RWPE1 (cell line): ENCODE results near the gene PROM1.

ENCODE experiments used
- CTCF ChIA-PET: fragments of 350-600 bp; sonication (Branson Sonifier 250); formaldehyde crosslinking; extraction: SDS; loops from one replicate; lab custom pipeline; 2021; lab: Yijun Ruan, JAX
- POLR2A ChIA-PET: fragments of 400-600 bp; formaldehyde crosslinking; extraction: SDS; loops from one replicate; lab custom pipeline; 2020; ENCODE audit warnings: antibody characterized with exemption; ENCODE audit not compliant: low non-redundant PET; lab: Yijun Ruan, JAX
- DNase-seq: peaks from one replicate; pipeline ENCODE4 v3.0.0; 2012; ENCODE audit warnings: low spot score
- H3K27ac ChIP-seq: fragments of 450-650 bp; 2 replicates; pipeline ENCODE4 v1.5.1; 2017
- CTCF ChIP-seq: fragments of 450-650 bp; conservative IDR thresholded peaks from 2 replicates; pipeline ENCODE4 v1.5.1; 2017; ENCODE audit warnings: low read depth, mild to moderate bottlenecking

The PROM1 gene

GRCh38 chr4:16104520-16104919 is 20.7 kb upstream of the PROM1 start:
- ChIA-PET POLR2A (no interaction called here), CTCF (no interaction called here)
- TF ChIP-seq CTCF: no peak
- no peak for DNase-seq
- no peak overlapping the region for H3K27ac ChIP-seq

GRCh38 chr4:16102356-16102755 is 18.5 kb upstream of the PROM1 start:
- ChIA-PET POLR2A (no interaction called here), CTCF (no interaction called here)
- no peak for DNase-seq
- no peak for TF ChIP-seq CTCF
- H3K27ac ChIP-seq: no peak overlapping the region

GRCh38 chr4:16100833-16101232 is 17.0 kb upstream of the PROM1 start:
- TF ChIP-seq CTCF: no peak
- CTCF ChIA-PET: no interaction called here
- no peak overlapping the region for H3K27ac ChIP-seq
- POLR2A ChIA-PET: no interaction called here
- no peak for DNase-seq

- DNase-seq: no peak
- TF ChIP-seq CTCF: no peak
- no peak overlapping the region for H3K27ac ChIP-seq
- ChIA-PET POLR2A (no interaction called here), CTCF (no interaction called here)
These were observed 9.0 kb upstream of the PROM1 start for GRCh38 chr4:16092682-16093319.

GRCh38 chr4:16090096-16090705 is 6.4 kb upstream of the PROM1 start:
- POLR2A ChIA-PET: no interaction called here
- CTCF ChIA-PET: no interaction called here
- TF ChIP-seq CTCF: no peak
- DNase-seq: no peak
- H3K27ac ChIP-seq: no peak overlapping the region

- no peak for DNase-seq
- no peak overlapping the region for H3K27ac ChIP-seq
- no peak for TF ChIP-seq CTCF
- POLR2A ChIA-PET: no interaction called here
- CTCF ChIA-PET: no interaction called here
These were observed 5.3 kb upstream of the PROM1 start for GRCh38 chr4:16089156-16089555.
